Tibial nerve (tissue), 3 donors: ENCODE measurements around the gene MTRF1L.

Source experiments
- POLR2A ChIP-seq, 2 donors: fragments of 450-650 bp; IDR thresholded peaks; one replicate each; pipeline ENCODE4 v1.6.1; 2017; ENCODE audit warnings: antibody characterized with exemption in 2 of 2, mild to moderate bottlenecking in 2 of 2, moderate library complexity in 2 of 2
- TF ChIP-seq, protein P1 (sequence below), 5 experiments: fragments of 200-600 bp in 3 of 5; fragments of 450-650 bp in 2 of 5; sonication (generic) in 3 of 5; IDR thresholded peaks; one replicate each; pipeline ENCODE4 v1.5.1; 2016 to 2019; ENCODE audit warnings: antibody characterized with exemption in 5 of 5, mild to moderate bottlenecking in 3 of 5, moderate library complexity in 2 of 5

DNA sequence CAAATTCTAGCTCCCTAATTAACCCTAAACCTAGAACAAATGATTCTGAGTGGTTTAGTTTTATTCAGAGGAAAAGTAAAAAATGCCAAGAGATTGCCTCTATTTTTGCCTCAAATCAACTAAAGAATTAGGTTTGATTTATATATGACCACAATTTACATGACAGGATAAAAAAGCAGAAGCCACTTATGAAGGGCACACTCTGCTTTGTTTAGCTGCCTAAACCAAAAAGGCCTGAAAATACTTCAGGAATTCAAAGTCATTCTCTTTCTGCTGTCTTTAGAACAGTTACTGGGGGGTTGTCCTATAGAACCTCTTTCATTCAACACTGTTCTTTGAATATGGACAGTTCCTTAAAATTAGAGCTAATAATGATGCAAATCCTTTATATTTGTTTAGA, 25.0 kb downstream of the MTRF1L start:
- TF ChIP-seq, protein P1, sequence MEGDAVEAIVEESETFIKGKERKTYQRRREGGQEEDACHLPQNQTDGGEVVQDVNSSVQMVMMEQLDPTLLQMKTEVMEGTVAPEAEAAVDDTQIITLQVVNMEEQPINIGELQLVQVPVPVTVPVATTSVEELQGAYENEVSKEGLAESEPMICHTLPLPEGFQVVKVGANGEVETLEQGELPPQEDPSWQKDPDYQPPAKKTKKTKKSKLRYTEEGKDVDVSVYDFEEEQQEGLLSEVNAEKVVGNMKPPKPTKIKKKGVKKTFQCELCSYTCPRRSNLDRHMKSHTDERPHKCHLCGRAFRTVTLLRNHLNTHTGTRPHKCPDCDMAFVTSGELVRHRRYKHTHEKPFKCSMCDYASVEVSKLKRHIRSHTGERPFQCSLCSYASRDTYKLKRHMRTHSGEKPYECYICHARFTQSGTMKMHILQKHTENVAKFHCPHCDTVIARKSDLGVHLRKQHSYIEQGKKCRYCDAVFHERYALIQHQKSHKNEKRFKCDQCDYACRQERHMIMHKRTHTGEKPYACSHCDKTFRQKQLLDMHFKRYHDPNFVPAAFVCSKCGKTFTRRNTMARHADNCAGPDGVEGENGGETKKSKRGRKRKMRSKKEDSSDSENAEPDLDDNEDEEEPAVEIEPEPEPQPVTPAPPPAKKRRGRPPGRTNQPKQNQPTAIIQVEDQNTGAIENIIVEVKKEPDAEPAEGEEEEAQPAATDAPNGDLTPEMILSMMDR (IDR thresholded peaks at IDR 0.05): no peak
- TF ChIP-seq POLR2A (IDR thresholded peaks at IDR 0.05): no peak
